Fibroblast of peridontal ligament (primary cell): ENCODE data around the gene SPON1.
"Not testable (repeated sequence)": the region's sequence is repeated elsewhere in the genome, so short reads cannot be mapped to it uniquely, and the experiment has no call there.

ENCODE experiments used
- DNase-seq: peaks from one replicate; pipeline ENCODE4 v3.0.0-alpha.2; 2010; ENCODE audit errors: extremely low read depth

SPON1 gene

DNA sequence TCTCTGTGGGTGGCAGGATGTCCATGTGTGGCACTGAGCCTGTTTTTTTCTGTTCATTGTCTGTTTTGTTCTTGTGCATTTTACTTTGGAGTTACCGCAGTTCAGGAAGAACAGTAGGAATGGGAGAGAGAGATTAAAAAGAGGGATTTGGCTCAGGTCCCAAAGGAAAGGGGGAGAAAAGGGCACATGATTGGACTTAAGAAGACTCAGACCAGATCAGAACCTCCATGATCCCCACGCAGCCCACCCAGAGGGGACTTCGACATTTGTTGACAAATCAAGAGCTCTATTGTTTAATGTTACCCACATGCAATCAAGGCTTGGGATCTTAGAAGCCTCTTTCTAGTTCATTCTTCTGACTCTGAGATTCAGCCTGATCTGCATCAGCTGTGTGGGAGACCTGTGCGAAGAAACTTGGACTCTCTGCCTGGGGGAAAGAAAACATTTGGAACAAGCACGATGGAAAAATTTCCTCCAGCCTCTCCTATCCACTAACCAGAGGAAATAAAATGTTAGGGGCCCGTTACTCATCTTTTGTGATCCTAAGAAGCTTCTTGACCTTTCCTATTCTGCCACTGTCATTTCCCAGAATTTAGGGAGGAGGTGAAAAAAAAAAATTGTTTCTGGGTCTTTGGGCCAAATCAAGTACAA lies 119.2 kb downstream of the SPON1 start:
- no peak for DNase-seq

DNA sequence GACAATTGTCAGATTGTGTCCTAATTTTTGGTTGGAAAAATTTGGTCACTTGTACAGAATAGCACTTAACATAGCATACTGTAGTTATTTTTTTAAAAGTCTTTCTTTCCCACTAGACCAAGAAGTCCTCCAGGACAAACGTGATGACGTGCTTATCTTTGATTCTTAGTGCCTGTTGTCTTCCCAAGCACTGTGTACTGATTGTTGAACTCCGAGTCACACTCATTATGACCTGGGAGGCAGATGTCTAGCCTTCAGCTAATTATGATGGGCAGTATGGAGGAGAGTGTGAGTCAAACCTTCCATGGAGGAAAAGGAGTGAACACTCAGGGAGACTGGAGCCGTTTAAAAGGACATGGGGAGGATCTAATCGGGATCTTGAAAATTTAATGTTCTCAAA lies 119.8 kb downstream of the SPON1 start:
- no peak for DNase-seq

DNA sequence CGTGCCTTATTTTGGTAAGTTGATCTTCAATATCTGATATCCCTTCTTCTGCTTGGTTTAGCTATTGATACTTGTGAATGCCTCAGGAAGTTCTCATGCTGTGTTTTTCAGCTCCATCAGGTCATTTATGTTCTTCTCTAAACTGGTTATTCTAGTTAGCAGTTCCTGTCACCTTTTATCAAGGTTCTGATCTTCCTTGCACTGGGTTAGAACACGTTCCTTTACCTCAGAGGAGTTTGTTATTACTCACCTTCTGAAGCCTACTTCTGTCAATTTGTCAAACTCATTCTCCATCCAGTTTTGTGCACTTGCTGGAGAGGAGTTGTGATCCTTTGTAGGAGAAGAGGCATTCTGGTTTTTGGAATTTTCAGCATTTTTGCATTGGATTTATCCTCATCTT lies 126.3 kb downstream of the SPON1 start:
- not testable (repeated sequence) for DNase-seq

DNA sequence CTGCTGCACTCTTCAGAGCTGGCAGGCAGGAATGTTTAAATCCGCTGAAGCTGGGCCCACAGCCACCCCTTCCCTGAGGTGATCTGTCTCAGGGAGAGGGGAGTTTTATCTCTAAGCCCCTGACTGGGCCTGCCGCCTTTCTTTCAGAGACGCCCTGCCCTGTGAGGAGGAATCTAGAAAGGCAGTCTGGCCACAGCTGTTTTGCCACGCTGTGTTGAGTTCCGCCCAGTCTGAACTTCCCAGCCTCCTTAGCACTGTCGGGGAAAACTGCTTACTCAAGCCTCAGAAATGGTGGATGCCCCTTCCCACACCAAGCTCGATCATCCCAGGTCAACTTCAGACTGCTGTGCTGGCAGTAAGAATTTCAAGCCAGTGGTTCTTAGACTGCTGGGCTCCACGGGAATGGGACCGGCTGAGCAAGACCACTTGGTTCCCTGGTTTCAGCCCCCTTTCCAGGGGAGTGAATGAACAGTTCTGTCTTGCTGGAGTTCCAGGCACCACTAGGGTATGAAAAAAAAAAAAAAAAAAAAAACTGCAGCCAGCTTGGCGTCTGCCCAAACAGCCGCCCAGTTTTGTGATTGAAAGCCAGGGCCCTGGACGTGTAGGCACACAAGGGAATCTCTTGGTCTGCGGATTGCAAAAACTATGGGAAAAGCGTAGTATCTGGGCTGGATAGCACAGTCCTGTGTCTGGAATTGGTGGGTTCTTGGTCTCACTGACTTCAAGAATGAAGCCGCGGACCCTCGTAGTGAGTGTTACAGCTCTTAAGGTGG lies 127.4 kb downstream of the SPON1 start:
- no peak for DNase-seq

GRCh38 chr11:14090631-14091030 lies 128.1 kb downstream of the SPON1 start:
- DNase-seq, result not testable (repeated sequence)

- no peak for DNase-seq
Measured at GRCh38 chr11:14093065-14093464, 130.5 kb downstream of the SPON1 start.

DNA sequence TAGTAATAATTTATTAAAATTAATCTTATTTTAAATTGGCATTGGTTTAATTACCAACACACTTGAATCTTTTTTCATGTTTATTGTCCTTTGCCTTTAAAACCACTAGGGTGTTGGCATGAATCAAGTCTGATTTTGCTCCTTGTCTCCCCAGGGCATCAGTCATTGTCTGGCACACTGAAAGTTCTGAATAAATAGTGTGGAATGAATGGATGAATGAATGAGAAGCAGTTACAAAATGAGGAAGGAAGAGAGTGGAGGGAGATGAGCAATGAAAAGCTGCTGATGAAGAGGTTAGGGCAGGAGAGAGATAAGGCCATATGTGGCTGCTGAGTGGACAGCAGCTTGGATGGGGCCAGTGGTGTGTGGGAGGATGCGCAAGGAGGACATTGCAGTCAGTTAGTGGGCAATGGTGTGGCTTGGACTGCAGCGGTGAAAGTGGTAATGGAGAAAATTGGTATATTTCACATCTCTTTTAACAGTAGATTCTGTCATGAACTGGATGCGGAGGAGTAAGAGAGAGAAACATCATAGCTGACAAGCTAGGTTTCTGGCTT lies 132.0 kb downstream of the SPON1 start:
- no peak for DNase-seq

DNA sequence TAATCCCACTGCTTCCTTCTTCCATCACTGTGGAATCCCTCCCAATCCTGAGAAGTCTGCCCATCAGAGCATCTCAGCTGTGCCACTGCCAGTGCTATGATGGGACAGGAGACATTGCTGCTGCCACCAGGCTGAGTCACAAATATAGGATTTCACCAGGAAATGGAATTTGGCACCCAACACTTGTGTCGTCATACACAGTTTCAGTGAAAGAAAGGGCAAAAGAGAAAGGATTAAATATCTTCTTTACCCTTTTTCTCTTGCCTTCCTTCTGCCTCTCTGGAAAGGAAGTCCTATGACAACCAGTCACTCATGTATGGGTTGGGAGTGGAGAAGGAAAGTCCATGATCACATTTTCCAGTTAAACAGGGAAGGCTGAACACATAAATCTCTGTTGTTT lies 133.4 kb downstream of the SPON1 start:
- no peak for DNase-seq

GRCh38 chr11:14096606-14097005 lies 134.1 kb downstream of the SPON1 start:
- DNase-seq, result no peak

DNA sequence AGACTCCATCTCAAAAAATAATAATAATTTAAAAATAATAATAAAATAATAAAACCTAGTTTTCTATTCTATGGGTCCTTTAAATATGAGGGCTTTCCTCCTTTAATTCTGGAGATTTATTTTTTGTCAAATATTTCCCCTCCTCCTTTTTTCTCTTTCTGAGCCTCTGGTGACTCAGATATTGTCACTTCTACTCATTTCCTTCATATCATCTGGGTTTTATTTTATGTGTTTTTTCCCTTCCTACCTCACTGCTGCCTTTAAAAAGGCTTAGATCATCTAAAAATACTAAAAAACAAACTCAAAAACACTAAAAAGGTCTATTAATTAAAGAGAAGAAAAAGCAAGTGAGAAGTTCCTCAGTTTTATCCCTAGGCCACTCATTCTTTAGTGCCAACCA lies 138.9 kb downstream of the SPON1 start:
- no peak for DNase-seq

GRCh38 chr11:14102766-14103165 lies 140.2 kb downstream of the SPON1 start:
- no peak for DNase-seq

- DNase-seq, result no peak
Measured at GRCh38 chr11:14105446-14105845, 142.9 kb downstream of the SPON1 start.

GRCh38 chr11:14106303-14107049 lies 144.0 kb downstream of the SPON1 start:
- no peak for DNase-seq

GRCh38 chr11:14107050-14107430 lies 144.5 kb downstream of the SPON1 start:
- DNase-seq, result no peak

- no peak for DNase-seq
Measured at GRCh38 chr11:14109742-14110141, 147.2 kb downstream of the SPON1 start.

DNA sequence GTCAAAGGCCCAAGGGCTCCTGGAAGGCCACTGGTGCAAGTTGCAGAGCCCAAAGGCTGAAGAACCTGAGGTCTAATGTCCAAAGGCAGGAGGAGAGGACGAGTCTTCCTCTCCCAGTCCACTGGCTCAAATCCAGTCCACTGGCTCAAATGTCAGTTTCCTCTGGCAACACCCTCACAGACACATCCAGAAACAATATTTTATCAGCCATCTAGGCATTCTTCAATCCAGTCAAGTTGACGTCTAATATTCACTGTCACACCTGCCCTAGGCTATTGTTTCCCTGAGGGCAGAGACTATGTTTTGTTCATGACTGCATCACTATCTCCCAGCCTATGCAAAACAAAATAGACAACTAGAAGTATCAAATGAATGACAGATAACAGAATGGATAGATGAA lies 148.1 kb downstream of the SPON1 start:
- no peak for DNase-seq

DNA sequence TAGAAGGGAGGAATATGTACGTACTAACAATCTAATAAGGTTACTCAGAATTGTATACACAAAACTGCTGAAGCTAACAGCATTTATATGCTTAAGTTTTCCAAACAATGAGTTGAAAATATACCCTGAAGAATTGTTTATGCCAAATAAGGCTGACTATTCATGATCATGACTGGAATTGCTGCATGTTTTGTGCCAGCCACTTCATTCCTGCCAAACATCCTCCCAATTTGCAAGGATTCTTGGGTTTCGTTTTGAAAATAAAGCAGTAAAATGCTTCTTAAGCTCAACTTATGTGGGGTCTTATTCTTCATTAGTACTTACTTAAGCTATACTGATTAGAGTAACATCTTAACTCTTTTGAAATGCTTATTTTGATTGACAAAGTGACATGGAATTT lies 149.0 kb downstream of the SPON1 start:
- DNase-seq, result peak; percentile 16

- DNase-seq, result no peak
Measured at GRCh38 chr11:14112721-14113120, 150.2 kb downstream of the SPON1 start.

- no peak for DNase-seq
Measured at GRCh38 chr11:14114269-14114668, 151.7 kb downstream of the SPON1 start.

DNA sequence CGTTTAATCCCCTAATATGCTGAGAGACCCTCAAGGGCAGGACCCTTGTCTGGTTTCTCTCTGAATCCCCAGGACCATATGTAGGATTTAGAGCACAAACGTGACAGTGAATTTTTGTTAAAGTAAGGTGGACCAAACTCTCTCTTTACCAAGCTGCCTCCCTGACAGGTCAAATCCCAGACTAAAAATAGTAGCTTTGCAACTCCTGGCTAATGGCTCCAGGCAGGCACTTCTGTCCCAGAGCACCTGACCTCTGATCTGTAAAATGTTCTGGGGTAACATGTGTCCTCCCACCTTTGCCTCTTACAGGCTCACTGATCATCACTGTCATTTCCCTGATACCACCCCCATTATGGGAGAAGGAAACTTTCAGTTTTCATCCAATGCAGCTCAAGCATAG lies 152.3 kb downstream of the SPON1 start:
- no peak for DNase-seq

GRCh38 chr11:14117632-14118031 lies 155.1 kb downstream of the SPON1 start:
- no peak for DNase-seq

GRCh38 chr11:14118072-14118471 lies 155.5 kb downstream of the SPON1 start:
- DNase-seq, result no peak

DNA sequence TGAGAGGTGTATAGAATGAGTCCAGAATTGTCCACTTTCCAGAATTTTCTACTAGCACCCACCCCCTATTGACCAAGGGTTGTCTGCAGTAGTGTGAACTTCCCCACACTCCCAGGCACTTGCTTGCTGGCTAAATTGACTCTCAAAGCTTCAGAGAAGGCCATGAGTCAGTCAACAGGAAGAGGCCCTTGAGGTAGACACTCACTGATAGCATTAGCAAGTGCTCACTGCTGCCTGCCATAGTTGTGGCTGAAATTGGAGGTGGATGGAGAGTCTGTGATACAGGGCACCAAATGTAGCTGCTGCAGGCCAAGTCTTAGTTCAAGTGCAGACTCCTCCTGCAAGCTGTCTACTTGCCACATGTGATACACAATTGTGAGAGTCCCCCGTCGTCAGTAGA lies 156.8 kb downstream of the SPON1 start:
- DNase-seq, result no peak
